Activated CD4-positive, alpha-beta T cell treated with anti-CD3 and anti-CD28 coated beads for 36 hours (primary cell): ENCODE results near the gene RAD52. TPM values are rescaled to one million over a fixed set of nuclear protein-coding genes. Genes with fewer than 3 reads are reported as not detected.
A peak's percentile ranks its signal among the peaks of the same experiment; 100 is the strongest.

Experiments used
- ATAC-seq: fragments of 200-7000 bp; cut with Tn5 transposase; one replicate; pipeline ENCODE4 v1.10.0; 2021; ENCODE audit warnings: mild to moderate bottlenecking, moderate library complexity
- CTCF ChIA-PET: fragments of 350-600 bp; sonication (Branson Sonifier 250); formaldehyde crosslinking; loops from one replicate; lab custom pipeline; 2021; ENCODE audit warnings: antibody characterized with exemption; lab: Charles Lee
- POLR2A ChIA-PET: fragments of 350-600 bp; sonication (Branson Sonifier 250); formaldehyde crosslinking; loops from one replicate; lab custom pipeline; 2021; ENCODE audit warnings: antibody characterized with exemption, inconsistent platforms; lab: Charles Lee
- DNase-seq: peaks from one replicate; pipeline ENCODE4 v3.0.0-alpha.2; 2020
- H3K27ac Mint-ChIP-seq: one replicate; pipeline ENCODE4 v1.8.0; 2021; ENCODE audit warnings: mixed read lengths
- H3K27me3 Mint-ChIP-seq: one replicate; pipeline ENCODE4 v1.8.0; 2021; ENCODE audit warnings: mixed read lengths
- H3K36me3 Mint-ChIP-seq: one replicate; pipeline ENCODE4 v1.8.0; 2021; ENCODE audit warnings: low read depth, mixed read lengths
- H3K4me1 Mint-ChIP-seq: one replicate; pipeline ENCODE4 v1.8.0; 2021; ENCODE audit warnings: mixed read lengths
- H3K4me3 Mint-ChIP-seq: one replicate; pipeline ENCODE4 v1.8.0; 2021; ENCODE audit warnings: mild to moderate bottlenecking, moderate library complexity, mixed read lengths
- H3K9me3 Mint-ChIP-seq: one replicate; pipeline ENCODE4 v1.8.0; 2021; ENCODE audit warnings: low read depth, mixed read lengths
- intact Hi-C, 2 experiments: fragments of 100-400 bp; cut with DNase I in 1 of 2; cut with micrococcal nuclease in 1 of 2; formaldehyde crosslinking; loops; one replicate each; pipeline versions ENCODE4 v1.14.2 to v1.15.1; 2022 to 2024; cut with DNase I, micrococcal nuclease
- total RNA-seq, 2 experiments: library from RNA; stranded (reverse); gene quantifications; one replicate each; pipeline ENCODE4 v1.2.3, GENCODE V29; 2021

Gene RAD52
- total RNA-seq, 2 experiments from 2014 or later: 16.0 to 17.4 TPM

DNA sequence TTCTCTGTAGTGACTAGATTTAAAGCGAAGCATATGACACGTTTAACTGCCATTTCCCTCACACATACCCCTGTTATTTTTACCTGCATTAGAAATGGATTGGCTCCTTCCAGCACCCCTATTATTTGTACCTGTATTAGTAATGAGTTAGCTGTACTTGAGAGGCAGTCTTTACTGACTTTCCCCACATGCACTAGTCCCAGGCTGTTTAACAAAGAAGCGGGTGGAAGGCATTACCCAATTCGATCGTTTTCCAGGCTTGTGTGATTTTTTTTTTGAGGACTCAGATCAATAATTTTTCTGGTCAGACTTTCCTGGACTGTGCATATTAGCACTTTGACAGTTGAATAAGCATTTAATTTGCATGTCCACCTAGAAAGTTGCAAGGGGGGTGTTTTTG, 46.4 kb downstream of the RAD52 start:
- ATAC-seq (no peak), DNase-seq (no peak)
- Mint-ChIP-seq H3K9me3 (no peaks in the 10 kb centered on the region), H3K27ac (peak overlapping the region; percentile 22), H3K4me1 (peaks cover 39% of the 10 kb centered on the region), H3K4me3 (no peak overlapping the region), H3K27me3 (no peaks in the 10 kb centered on the region), H3K36me3 (peaks cover 66% of the 10 kb centered on the region)
- CTCF ChIA-PET: no interaction called here
- intact Hi-C loops: no loop called here
- POLR2A ChIA-PET: no interaction called here

DNA sequence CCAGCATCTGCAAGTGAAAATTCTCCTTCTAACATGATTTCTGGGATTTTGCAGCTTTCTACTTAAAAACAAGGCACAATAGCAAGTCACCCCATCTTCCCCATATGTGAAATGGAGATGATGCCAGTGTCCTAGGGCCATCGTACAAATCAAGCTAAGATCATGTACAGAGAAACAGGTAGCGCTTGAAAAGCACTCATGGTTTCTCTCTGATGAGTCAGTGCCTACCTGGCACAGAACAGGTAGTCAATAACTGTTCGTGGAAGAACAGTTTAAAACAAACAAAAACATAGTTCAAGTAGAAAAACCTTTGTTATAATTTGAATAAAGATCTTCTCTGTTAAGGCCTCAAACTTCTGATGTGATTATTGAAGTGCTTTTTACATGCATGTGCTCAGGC, 46.9 kb downstream of the RAD52 start:
- no peak overlapping the region for H3K4me3 Mint-ChIP-seq
- H3K4me1 Mint-ChIP-seq: peaks cover 39% of the 10 kb centered on the region
- ChIA-PET POLR2A (no interaction called here), CTCF (interaction anchor here (0.6 kb wide), 1 partner anchor 19 kb away, joined by 3 read pairs; no protein-coding TSS in a partner anchor)
- H3K27me3 Mint-ChIP-seq: no peaks in the 10 kb centered on the region
- H3K27ac Mint-ChIP-seq: peak overlapping the region; percentile 33
- no peak for ATAC-seq
- H3K36me3 Mint-ChIP-seq: peaks cover 66% of the 10 kb centered on the region
- no peaks in the 10 kb centered on the region for H3K9me3 Mint-ChIP-seq
- intact Hi-C loops: no loop called here
- DNase-seq: no peak

DNA sequence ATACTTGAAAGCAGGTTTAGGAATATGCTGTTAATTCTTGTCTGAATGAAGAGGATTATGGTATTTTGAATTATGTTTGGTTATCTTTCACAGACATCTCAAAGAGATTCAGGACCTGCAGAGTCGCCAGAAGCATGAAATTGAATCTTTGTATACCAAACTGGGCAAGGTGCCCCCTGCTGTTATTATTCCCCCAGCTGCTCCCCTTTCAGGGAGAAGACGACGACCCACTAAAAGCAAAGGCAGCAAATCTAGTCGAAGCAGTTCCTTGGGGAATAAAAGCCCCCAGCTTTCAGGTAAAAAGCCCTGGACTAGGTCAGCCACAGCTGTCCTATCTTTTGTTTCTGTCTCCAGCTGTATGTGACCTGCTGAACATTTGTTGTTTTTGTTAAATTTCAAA, 52.1 kb downstream of the RAD52 start:
- Mint-ChIP-seq H3K27ac (no peak overlapping the region), H3K9me3 (no peaks in the 10 kb centered on the region), H3K27me3 (no peaks in the 10 kb centered on the region), H3K4me3 (no peak overlapping the region), H3K36me3 (peaks cover 46% of the 10 kb centered on the region), H3K4me1 (peaks cover 3% of the 10 kb centered on the region)
- POLR2A ChIA-PET: interaction anchor here (0.6 kb wide), 1 partner anchor 104 kb away, joined by 5 read pairs; no protein-coding TSS in a partner anchor
- DNase-seq (no peak), ATAC-seq (no peak)
- intact Hi-C loops: no loop called here
- CTCF ChIA-PET: interaction anchor here (0.6 to 1.9 kb wide), 4 partner anchors 14 to 321 kb away, joined by 3 to 4 read pairs (median 3); no protein-coding TSS in a partner anchor

DNA sequence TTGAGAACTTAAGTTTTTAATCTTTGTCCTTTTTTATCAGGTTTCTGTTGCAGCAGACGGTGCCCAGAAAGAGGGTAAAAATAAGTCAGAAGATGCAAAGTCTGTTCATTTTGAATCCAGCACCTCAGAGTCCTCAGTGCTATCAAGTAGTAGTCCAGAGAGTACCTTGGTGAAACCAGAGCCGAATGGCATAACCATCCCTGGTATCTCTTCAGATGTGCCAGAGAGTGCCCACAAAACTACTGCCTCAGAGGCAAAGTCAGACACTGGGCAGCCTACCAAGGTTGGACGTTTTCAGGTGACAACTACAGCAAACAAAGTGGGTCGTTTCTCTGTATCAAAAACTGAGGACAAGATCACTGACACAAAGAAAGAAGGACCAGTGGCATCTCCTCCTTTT, 53.5 kb downstream of the RAD52 start:
- Mint-ChIP-seq H3K4me3 (no peak overlapping the region), H3K4me1 (no peaks in the 10 kb centered on the region), H3K9me3 (no peaks in the 10 kb centered on the region), H3K36me3 (peaks cover 35% of the 10 kb centered on the region), H3K27me3 (no peaks in the 10 kb centered on the region), H3K27ac (no peak overlapping the region)
- POLR2A ChIA-PET: interaction anchor here (0.6 kb wide), 1 partner anchor 516 kb away, joined by 3 read pairs; no protein-coding TSS in a partner anchor
- CTCF ChIA-PET: interaction anchor here (0.8 to 1.9 kb wide), 2 partner anchors 22 to 25 kb away, joined by 3 to 4 read pairs; no protein-coding TSS in a partner anchor
- DNase-seq: no peak
- intact Hi-C loops: no loop called here
- no peak for ATAC-seq

DNA sequence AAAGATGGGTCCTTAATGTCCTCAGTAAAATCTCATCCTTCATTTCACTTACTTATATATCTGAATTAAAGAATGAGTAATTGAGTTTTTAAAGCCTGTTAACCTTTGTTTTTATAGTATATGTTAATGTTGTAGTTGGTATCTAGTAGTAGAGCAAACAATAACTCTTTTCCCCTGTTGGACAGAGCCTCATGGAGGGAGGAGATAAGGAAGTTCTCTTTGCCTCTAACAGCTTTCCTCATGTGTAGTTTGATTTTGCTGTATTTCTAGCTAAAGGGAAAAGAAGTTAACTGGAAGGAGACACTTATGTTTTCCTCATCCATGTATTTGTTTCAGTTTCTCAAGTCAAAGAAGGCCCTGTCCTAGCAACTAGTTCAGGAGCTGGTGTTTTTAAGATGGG, 55.3 kb downstream of the RAD52 start:
- ChIA-PET POLR2A (interaction anchor here (1.0 kb wide), 1 partner anchor 11 kb away, joined by 3 read pairs; no protein-coding TSS in a partner anchor), CTCF (interaction anchor here (1.0 to 1.6 kb wide), 5 partner anchors 11 to 325 kb away, joined by 3 to 5 read pairs (median 4); partner anchors contain the start of gene RAD52)
- intact Hi-C loops: no loop called here
- ATAC-seq (no peak), DNase-seq (no peak)
- Mint-ChIP-seq H3K4me1 (no peaks in the 10 kb centered on the region), H3K36me3 (peaks cover 32% of the 10 kb centered on the region), H3K4me3 (no peak overlapping the region), H3K9me3 (no peaks in the 10 kb centered on the region), H3K27me3 (no peaks in the 10 kb centered on the region), H3K27ac (no peak overlapping the region)

DNA sequence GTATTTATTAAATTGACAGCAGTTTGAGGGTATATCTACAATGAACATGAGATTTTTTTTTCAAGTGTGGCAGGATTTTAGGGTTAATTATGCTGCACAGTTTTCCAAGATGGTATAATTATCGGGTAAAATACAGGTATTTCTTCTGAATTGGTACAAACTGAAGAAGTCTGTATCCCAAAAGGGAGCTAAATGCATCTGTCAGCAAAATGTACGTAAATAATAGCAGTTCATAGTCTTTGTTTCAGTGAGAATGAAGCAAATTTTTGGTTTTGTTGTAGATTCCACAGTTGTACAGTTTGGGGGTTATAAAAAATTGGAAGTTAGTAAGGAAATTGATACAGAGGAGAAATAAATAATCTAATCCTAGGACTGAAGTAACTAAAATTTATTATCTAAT, 63.3 kb downstream of the RAD52 start:
- H3K4me3 Mint-ChIP-seq: no peak overlapping the region
- DNase-seq: no peak
- peaks cover 3% of the 10 kb centered on the region for H3K4me1 Mint-ChIP-seq
- intact Hi-C loops: no loop called here
- CTCF ChIA-PET: interaction anchor here (0.6 to 1.3 kb wide), 3 partner anchors 12 to 312 kb away, joined by 3 to 4 read pairs (median 3); no protein-coding TSS in a partner anchor
- H3K27me3 Mint-ChIP-seq: no peaks in the 10 kb centered on the region
- POLR2A ChIA-PET: no interaction called here
- H3K36me3 Mint-ChIP-seq: peaks cover 47% of the 10 kb centered on the region
- no peak overlapping the region for H3K27ac Mint-ChIP-seq
- ATAC-seq: no peak
- no peaks in the 10 kb centered on the region for H3K9me3 Mint-ChIP-seq

DNA sequence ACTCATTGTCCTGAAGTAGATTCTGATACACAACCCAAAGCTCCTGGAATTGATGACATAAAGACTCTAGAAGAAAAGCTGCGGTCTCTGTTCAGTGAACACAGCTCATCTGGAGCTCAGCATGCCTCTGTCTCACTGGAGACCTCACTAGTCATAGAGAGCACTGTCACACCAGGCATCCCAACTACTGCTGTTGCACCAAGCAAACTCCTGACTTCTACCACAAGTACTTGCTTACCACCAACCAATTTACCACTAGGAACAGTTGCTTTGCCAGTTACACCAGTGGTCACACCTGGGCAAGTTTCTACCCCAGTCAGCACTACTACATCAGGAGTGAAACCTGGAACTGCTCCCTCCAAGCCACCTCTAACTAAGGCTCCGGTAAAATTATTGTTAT, 63.8 kb downstream of the RAD52 start:
- ChIA-PET POLR2A (no interaction called here), CTCF (no interaction called here)
- no peak for DNase-seq
- no peak overlapping the region for H3K27ac Mint-ChIP-seq
- ATAC-seq: no peak
- H3K9me3 Mint-ChIP-seq: no peaks in the 10 kb centered on the region
- peaks cover 48% of the 10 kb centered on the region for H3K36me3 Mint-ChIP-seq
- no peak overlapping the region for H3K4me3 Mint-ChIP-seq
- H3K27me3 Mint-ChIP-seq: no peaks in the 10 kb centered on the region
- intact Hi-C loops: no loop called here
- H3K4me1 Mint-ChIP-seq: peaks cover 3% of the 10 kb centered on the region

DNA sequence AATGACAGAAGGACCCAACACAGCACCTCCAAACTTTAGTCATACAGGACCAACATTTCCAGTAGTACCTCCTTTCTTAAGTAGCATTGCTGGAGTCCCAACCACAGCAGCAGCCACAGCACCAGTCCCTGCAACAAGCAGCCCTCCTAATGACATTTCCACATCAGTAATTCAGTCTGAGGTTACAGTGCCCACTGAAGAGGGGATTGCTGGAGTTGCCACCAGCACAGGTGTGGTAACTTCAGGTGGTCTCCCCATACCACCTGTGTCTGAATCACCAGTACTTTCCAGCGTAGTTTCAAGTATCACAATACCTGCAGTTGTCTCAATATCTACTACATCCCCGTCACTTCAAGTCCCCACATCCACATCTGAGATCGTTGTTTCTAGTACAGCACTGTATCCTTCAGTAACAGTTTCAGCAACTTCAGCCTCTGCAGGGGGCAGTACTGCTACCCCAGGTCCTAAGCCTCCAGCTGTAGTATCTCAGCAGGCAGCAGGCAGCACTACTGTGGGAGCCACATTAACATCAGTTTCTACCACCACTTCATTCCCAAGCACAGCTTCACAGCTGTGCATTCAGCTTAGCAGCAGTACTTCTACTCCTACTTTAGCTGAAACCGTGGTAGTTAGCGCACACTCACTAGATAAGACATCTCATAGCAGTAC, 64.6 kb downstream of the RAD52 start:
- Mint-ChIP-seq H3K4me3 (no peak overlapping the region), H3K4me1 (peaks cover 3% of the 10 kb centered on the region), H3K27me3 (no peaks in the 10 kb centered on the region), H3K27ac (no peak overlapping the region), H3K9me3 (no peaks in the 10 kb centered on the region), H3K36me3 (peaks cover 45% of the 10 kb centered on the region)
- CTCF ChIA-PET: interaction anchor here (0.6 kb wide), 1 partner anchor 313 kb away, joined by 3 read pairs; no protein-coding TSS in a partner anchor
- POLR2A ChIA-PET: no interaction called here
- no peak for DNase-seq
- intact Hi-C loops: no loop called here
- ATAC-seq: no peak

DNA sequence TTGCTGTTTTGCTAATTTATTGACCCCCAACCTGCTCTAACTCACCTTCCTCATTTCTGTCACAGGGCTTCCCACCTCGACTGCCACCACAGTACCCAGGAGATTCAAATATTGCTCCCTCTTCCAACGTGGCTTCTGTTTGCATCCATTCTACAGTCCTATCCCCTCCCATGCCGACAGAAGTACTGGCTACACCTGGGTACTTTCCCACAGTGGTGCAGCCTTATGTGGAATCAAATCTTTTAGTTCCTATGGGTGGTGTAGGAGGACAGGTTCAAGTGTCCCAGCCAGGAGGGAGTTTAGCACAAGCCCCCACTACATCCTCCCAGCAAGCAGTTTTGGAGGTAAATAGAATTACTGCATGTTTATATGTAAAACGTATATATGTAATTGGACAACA, 68.8 kb downstream of the RAD52 start:
- H3K4me1 Mint-ChIP-seq: peaks cover 5% of the 10 kb centered on the region
- ChIA-PET POLR2A (no interaction called here), CTCF (no interaction called here)
- no peaks in the 10 kb centered on the region for H3K27me3 Mint-ChIP-seq
- intact Hi-C loops: no loop called here
- H3K36me3 Mint-ChIP-seq: peaks cover 49% of the 10 kb centered on the region
- H3K4me3 Mint-ChIP-seq: no peak overlapping the region
- ATAC-seq: no peak
- DNase-seq: no peak
- no peaks in the 10 kb centered on the region for H3K9me3 Mint-ChIP-seq
- no peak overlapping the region for H3K27ac Mint-ChIP-seq

DNA sequence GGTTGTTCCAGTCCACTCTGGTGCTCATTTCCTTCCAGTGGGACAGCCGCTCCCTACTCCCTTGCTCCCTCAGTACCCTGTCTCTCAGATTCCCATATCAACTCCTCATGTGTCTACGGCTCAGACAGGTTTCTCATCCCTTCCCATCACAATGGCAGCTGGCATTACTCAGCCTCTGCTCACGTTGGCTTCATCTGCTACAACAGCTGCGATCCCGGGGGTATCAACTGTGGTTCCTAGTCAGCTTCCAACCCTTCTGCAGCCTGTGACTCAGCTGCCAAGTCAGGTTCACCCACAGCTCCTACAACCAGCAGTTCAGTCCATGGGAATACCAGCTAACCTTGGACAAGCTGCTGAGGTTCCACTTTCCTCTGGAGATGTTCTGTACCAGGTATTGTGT, 69.9 kb downstream of the RAD52 start:
- POLR2A ChIA-PET: no interaction called here
- Mint-ChIP-seq H3K36me3 (peaks cover 40% of the 10 kb centered on the region), H3K4me3 (no peak overlapping the region), H3K4me1 (peaks cover 5% of the 10 kb centered on the region), H3K27me3 (no peaks in the 10 kb centered on the region), H3K27ac (no peak overlapping the region), H3K9me3 (no peaks in the 10 kb centered on the region)
- DNase-seq: no peak
- CTCF ChIA-PET: interaction anchor here (1.3 kb wide), 1 partner anchor 703 kb away, joined by 3 read pairs; no protein-coding TSS in a partner anchor
- intact Hi-C loops: no loop called here
- ATAC-seq: no peak

DNA sequence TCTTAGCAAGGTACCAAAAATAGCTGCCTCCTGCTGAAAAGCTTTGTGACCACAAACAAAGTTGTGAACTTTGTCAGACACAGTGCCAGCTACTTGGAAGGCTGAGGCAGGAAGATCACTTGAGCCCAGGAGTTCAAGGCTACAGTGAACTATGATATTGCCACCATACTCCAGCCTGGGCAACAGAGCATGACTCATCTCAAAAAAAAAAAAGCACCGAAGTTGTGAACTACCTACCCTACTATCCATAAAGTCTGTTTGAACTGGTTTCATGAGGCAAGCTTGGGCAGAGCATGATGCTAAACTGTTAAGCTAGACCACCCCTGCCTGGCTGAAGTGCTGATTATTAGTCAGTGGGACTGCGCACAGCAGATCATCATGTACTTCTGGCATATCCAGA, 75.5 kb downstream of the RAD52 start:
- POLR2A ChIA-PET: no interaction called here
- peaks cover 19% of the 10 kb centered on the region for H3K36me3 Mint-ChIP-seq
- intact Hi-C loops: no loop called here
- no peak overlapping the region for H3K4me3 Mint-ChIP-seq
- no peaks in the 10 kb centered on the region for H3K27me3 Mint-ChIP-seq
- DNase-seq (no peak), ATAC-seq (peak; percentile 94)
- H3K4me1 Mint-ChIP-seq: peaks cover 8% of the 10 kb centered on the region
- H3K27ac Mint-ChIP-seq: peak overlapping the region; percentile 51
- CTCF ChIA-PET: interaction anchor here (0.6 to 1.6 kb wide), 10 partner anchors 8 to 709 kb away, joined by 3 to 5 read pairs (median 4); no protein-coding TSS in a partner anchor
- H3K9me3 Mint-ChIP-seq: no peaks in the 10 kb centered on the region

DNA sequence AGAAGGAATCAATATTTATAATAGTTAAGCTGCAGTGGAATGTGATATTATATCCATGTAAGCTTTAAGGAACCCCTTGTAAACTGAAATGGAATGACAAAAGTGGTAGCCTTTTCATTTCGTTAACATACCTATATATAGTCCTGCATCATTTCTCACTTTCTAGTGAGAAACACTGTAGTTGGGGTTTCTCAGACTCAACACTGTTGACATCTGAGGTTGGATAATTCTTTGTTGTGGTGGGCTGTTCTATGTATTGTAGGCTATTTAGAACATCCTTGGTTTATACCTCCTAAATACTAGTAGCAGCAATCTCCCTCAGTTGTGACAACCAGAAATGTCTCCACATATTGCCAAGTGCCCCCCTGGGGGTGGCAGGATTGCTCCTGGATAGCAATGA, 79.1 kb downstream of the RAD52 start:
- Mint-ChIP-seq H3K36me3 (peaks cover 25% of the 10 kb centered on the region), H3K27ac (no peak overlapping the region), H3K4me3 (no peak overlapping the region)

More for the DNA sequence above, 79.1 kb downstream of the RAD52 start:
- DNase-seq (no peak), ATAC-seq (no peak)
- POLR2A ChIA-PET: no interaction called here
- H3K4me1 Mint-ChIP-seq: peaks cover 13% of the 10 kb centered on the region
- H3K27me3 Mint-ChIP-seq: no peaks in the 10 kb centered on the region
- CTCF ChIA-PET: interaction anchor here (1.2 to 2.0 kb wide), 3 partner anchors 17 to 294 kb away, joined by 4 to 6 read pairs (median 4); no protein-coding TSS in a partner anchor
- no peaks in the 10 kb centered on the region for H3K9me3 Mint-ChIP-seq
- intact Hi-C loops: no loop called here
